Epithelial cell of prostate (primary cell): ENCODE measurements around the gene SMCHD1.
"Not testable (repeated sequence)": the region's sequence is repeated elsewhere in the genome, so short reads cannot be mapped to it uniquely, and the experiment has no call there.

Experiments
- DNase-seq: peaks from one replicate; pipeline ENCODE4 v3.0.0-alpha.2; 2011; ENCODE audit warnings: low read depth, low spot score
- H3K27ac ChIP-seq: fragments of 450-650 bp; 2 replicates; pipeline ENCODE4 v1.5.1; 2017; ENCODE audit warnings: mild to moderate bottlenecking

Gene SMCHD1

GRCh38 chr18:2714140-2714539 is 58.6 kb downstream of the SMCHD1 start:
- no peak for DNase-seq
- H3K27ac ChIP-seq, result no peak overlapping the region

- H3K27ac ChIP-seq, result no peak overlapping the region
- DNase-seq, result no peak
Observed at GRCh38 chr18:2715990-2716389, 60.5 kb downstream of the SMCHD1 start.

- H3K27ac ChIP-seq, result no peak overlapping the region
- DNase-seq, result no peak
Observed at GRCh38 chr18:2716394-2717326, 61.1 kb downstream of the SMCHD1 start.

- H3K27ac ChIP-seq, result no peak overlapping the region
- no peak for DNase-seq
Observed at GRCh38 chr18:2717407-2717806, 61.9 kb downstream of the SMCHD1 start.

- H3K27ac ChIP-seq, result no peak overlapping the region
- no peak for DNase-seq
Observed at GRCh38 chr18:2719040-2719439, 63.5 kb downstream of the SMCHD1 start.

GRCh38 chr18:2723207-2723606 is 67.7 kb downstream of the SMCHD1 start:
- DNase-seq, result no peak
- H3K27ac ChIP-seq, result no peak overlapping the region

- H3K27ac ChIP-seq, result no peak overlapping the region
- no peak for DNase-seq
Observed at GRCh38 chr18:2729757-2730156, 74.2 kb downstream of the SMCHD1 start.

GRCh38 chr18:2736823-2737222 is 81.3 kb downstream of the SMCHD1 start:
- H3K27ac ChIP-seq, result no peak overlapping the region

GRCh38 chr18:2740082-2740481 is 84.6 kb downstream of the SMCHD1 start:
- not testable (repeated sequence) for H3K27ac ChIP-seq, DNase-seq

More at GRCh38 chr18:2736823-2737222, 81.3 kb downstream of the SMCHD1 start:
- DNase-seq, result no peak

- DNase-seq, result no peak
- H3K27ac ChIP-seq, result no peak overlapping the region
Observed at GRCh38 chr18:2746274-2746673, 90.7 kb downstream of the SMCHD1 start.

GRCh38 chr18:2758309-2758708 is 102.8 kb downstream of the SMCHD1 start:
- H3K27ac ChIP-seq, result no peak overlapping the region
- no peak for DNase-seq

GRCh38 chr18:2774669-2775068 is 119.1 kb downstream of the SMCHD1 start:
- no peak for DNase-seq
- no peak overlapping the region for H3K27ac ChIP-seq

- DNase-seq, result no peak
- H3K27ac ChIP-seq, result no peak overlapping the region
Observed at GRCh38 chr18:2776601-2777000, 121.1 kb downstream of the SMCHD1 start.

GRCh38 chr18:2777241-2777640 is 121.7 kb downstream of the SMCHD1 start:
- no peak overlapping the region for H3K27ac ChIP-seq

GRCh38 chr18:2780750-2781149 is 125.2 kb downstream of the SMCHD1 start:
- no peak for DNase-seq
- no peak overlapping the region for H3K27ac ChIP-seq

More at GRCh38 chr18:2777241-2777640, 121.7 kb downstream of the SMCHD1 start:
- DNase-seq, result no peak

- no peak for DNase-seq
- H3K27ac ChIP-seq, result no peak overlapping the region
Observed at GRCh38 chr18:2787225-2787624, 131.7 kb downstream of the SMCHD1 start.

GRCh38 chr18:2792395-2792794 is 136.9 kb downstream of the SMCHD1 start:
- no peak for DNase-seq
- H3K27ac ChIP-seq, result no peak overlapping the region

GRCh38 chr18:2794159-2794558 is 138.6 kb downstream of the SMCHD1 start:
- H3K27ac ChIP-seq, result no peak overlapping the region
- DNase-seq, result no peak

- DNase-seq, result no peak
- no peak overlapping the region for H3K27ac ChIP-seq
Observed at GRCh38 chr18:2797951-2798350, 142.4 kb downstream of the SMCHD1 start.

GRCh38 chr18:2799369-2799768 is 143.8 kb downstream of the SMCHD1 start:
- no peak overlapping the region for H3K27ac ChIP-seq
- DNase-seq, result no peak

GRCh38 chr18:2805970-2806943 is 150.7 kb downstream of the SMCHD1 start:
- DNase-seq, result no peak
- H3K27ac ChIP-seq, result no peak overlapping the region
